B cell (primary cell): ENCODE measurements around the gene ARHGDIA. TPM values are rescaled to one million over a fixed set of nuclear protein-coding genes. Genes with fewer than 3 reads are reported as not detected.

ENCODE experiments used
- ATAC-seq: fragments of 200-7000 bp; cut with Tn5 transposase; one replicate; pipeline ENCODE4 v1.10.0; 2021; ENCODE audit warnings: low read depth, mild to moderate bottlenecking, moderate number of reproducible peaks, moderate library complexity
- CTCF ChIA-PET: fragments of 350-600 bp; sonication (Branson Sonifier 250); formaldehyde crosslinking; loops from one replicate; lab custom pipeline; 2021; ENCODE audit warnings: antibody characterized with exemption, inconsistent platforms; lab: Charles Lee
- POLR2A ChIA-PET: fragments of 350-600 bp; sonication (Branson Sonifier 250); formaldehyde crosslinking; loops from one replicate; lab custom pipeline; 2021; ENCODE audit warnings: antibody characterized with exemption; lab: Charles Lee
- DNase-seq: peaks from one replicate; pipeline ENCODE4 v3.0.0; 2013
- H2AFZ ChIP-seq: 2 replicates; pipeline ENCODE4 v1.6.1; 2012; ENCODE audit warnings: mild to moderate bottlenecking, low read depth, low read length; ENCODE audit not compliant: insufficient read depth, poor library complexity, severe bottlenecking
- H3K27ac ChIP-seq, 2 donors: 1 replicate in 1 of 2; 2 replicates in 1 of 2; pipeline ENCODE4 v1.5.1; 2012 to 2013; ENCODE audit warnings: low read length in 2 of 2, mild to moderate bottlenecking in 2 of 2, moderate library complexity in 1 of 2
- H3K27me3 ChIP-seq, 4 experiments: fragments of 200-600 bp in 1 of 4; sonication (generic) in 1 of 4; replicated peaks in 1 of 4; 1 replicate in 2 of 4; 2 replicates in 2 of 4; pipeline versions ENCODE4 v1.6.1 to v1.7.0; 2013 to 2016; ENCODE audit warnings: low read length in 3 of 4, mild to moderate bottlenecking in 2 of 4, mixed read lengths in 1 of 4, moderate library complexity in 1 of 4; ENCODE audit not compliant: insufficient read depth in 4 of 4, control insufficient read depth in 3 of 4; ENCODE audit errors: control extremely low read depth in 1 of 4
- H3K36me3 ChIP-seq, 2 experiments: replicated peaks in 1 of 2; 1 replicate in 1 of 2; 2 replicates in 1 of 2; pipeline versions ENCODE4 v1.6.1 to v1.7.1; 2013; ENCODE audit warnings: low read length in 1 of 2; ENCODE audit not compliant: insufficient read depth in 2 of 2, control insufficient read depth in 1 of 2; ENCODE audit errors: control extremely low read depth in 1 of 2, extremely low read depth in 1 of 2
- H3K4me1 ChIP-seq, 2 donors: fragments of 200-600 bp in 1 of 2; sonication (generic) in 1 of 2; 1 replicate in 1 of 2; 2 replicates in 1 of 2; pipeline versions ENCODE4 v1.5.1 to v1.6.1; 2013 to 2017; ENCODE audit warnings: low read length in 2 of 2; ENCODE audit not compliant: control insufficient read depth in 2 of 2, insufficient read depth in 2 of 2
- H3K4me2 ChIP-seq: replicated peaks from 2 replicates; pipeline ENCODE3; 2012; ENCODE audit warnings: mild to moderate bottlenecking, low read depth, low read length; ENCODE audit not compliant: poor library complexity, severe bottlenecking
- H3K4me3 ChIP-seq, 5 experiments: fragments of 200-600 bp in 1 of 5; sonication (generic) in 1 of 5; 1 replicate in 3 of 5; 2 replicates in 2 of 5; pipeline versions ENCODE4 v1.5.1 to v1.7.0; 2011 to 2016; ENCODE audit warnings: low read length in 4 of 5, mild to moderate bottlenecking in 4 of 5, low read depth in 2 of 5, control low read depth in 1 of 5, moderate library complexity in 1 of 5; ENCODE audit not compliant: insufficient read depth in 1 of 5; ENCODE audit errors: control extremely low read depth in 1 of 5, extremely low read depth in 1 of 5
- H3K79me2 ChIP-seq: fragments of 200-600 bp; sonication (generic); one replicate; pipeline ENCODE4 v1.6.0; 2016; ENCODE audit warnings: low read length; ENCODE audit not compliant: control insufficient read depth, insufficient read depth
- H3K9ac ChIP-seq: fragments of 200-600 bp; sonication (generic); 2 replicates; pipeline ENCODE4 v1.6.1; 2017; ENCODE audit warnings: mild to moderate bottlenecking, low read length, moderate library complexity
- H3K9me3 ChIP-seq, 3 donors: one replicate each; pipeline versions ENCODE4 v1.6.1 to v1.7.1; 2013; ENCODE audit warnings: low read length in 2 of 3; ENCODE audit not compliant: control insufficient read depth in 2 of 3, insufficient read depth in 1 of 3; ENCODE audit errors: control extremely low read depth in 1 of 3
- H4K20me1 ChIP-seq: 2 replicates; pipeline ENCODE4 v1.6.0; 2012; ENCODE audit warnings: mild to moderate bottlenecking, low read length; ENCODE audit not compliant: insufficient read depth, control insufficient read depth, poor library complexity, severe bottlenecking
- H3K27ac Mint-ChIP-seq: one replicate; pipeline ENCODE4 v1.8.0; 2021; ENCODE audit warnings: mixed read lengths
- H3K27me3 Mint-ChIP-seq: one replicate; pipeline ENCODE4 v1.8.0; 2021; ENCODE audit warnings: mixed read lengths
- H3K4me1 Mint-ChIP-seq: one replicate; pipeline ENCODE4 v1.8.0; 2021; ENCODE audit warnings: mixed read lengths
- H3K4me3 Mint-ChIP-seq: one replicate; pipeline ENCODE4 v1.8.0; 2021; ENCODE audit warnings: mixed read lengths
- H3K9me3 Mint-ChIP-seq: one replicate; pipeline ENCODE4 v1.8.0; 2022; ENCODE audit warnings: mixed read lengths; ENCODE audit not compliant: insufficient read depth
- EZH2 ChIP-seq: IDR thresholded peaks from 2 replicates; pipeline ENCODE4 v1.6.1; 2012; ENCODE audit warnings: borderline replicate concordance, low read depth, mild to moderate bottlenecking, moderate library complexity, low read length; ENCODE audit not compliant: insufficient read depth, poor library complexity, severe bottlenecking
- WGBS: methylation state at CpG from one replicate; pipeline ENCODE4 v1.1.5; 2013; ENCODE audit warnings: missing lambda C conversion rate; ENCODE audit not compliant: insufficient coverage; 5-methylcytosine and 5-hydroxymethylcytosine counted together
- intact Hi-C: fragments of 100-400 bp; cut with micrococcal nuclease; formaldehyde crosslinking; loops from one replicate; pipeline ENCODE4 v1.10.0; 2022
- polyA plus RNA-seq: library from polyadenylated mRNA; depleted of rRNA; stranded (reverse); fragments of >200 nt; gene quantifications from 2 replicates; pipeline ENCODE4 v1.2.3, GENCODE V29; 2012
- total RNA-seq, 2 donors: library from RNA; stranded (reverse); fragments of 120-200 nt in 1 of 2; gene quantifications; 1 replicate in 1 of 2; 2 replicates in 1 of 2; pipeline versions ENCODE4 v1.2.3 to v1.2.4, GENCODE V29; 2013 to 2022
- TF ChIP-seq, protein P1 (sequence below): fragments of 200-600 bp; IDR thresholded peaks from one replicate; pipeline ENCODE4 v1.8.0; 2022; ENCODE audit warnings: antibody characterized with exemption, mild to moderate bottlenecking

ARHGDIA gene
- total and polyA plus RNA-seq, 2 donors (not counting 1 experiment from before 2014, with no cell fraction given), result 262 to 510 TPM

DNA sequence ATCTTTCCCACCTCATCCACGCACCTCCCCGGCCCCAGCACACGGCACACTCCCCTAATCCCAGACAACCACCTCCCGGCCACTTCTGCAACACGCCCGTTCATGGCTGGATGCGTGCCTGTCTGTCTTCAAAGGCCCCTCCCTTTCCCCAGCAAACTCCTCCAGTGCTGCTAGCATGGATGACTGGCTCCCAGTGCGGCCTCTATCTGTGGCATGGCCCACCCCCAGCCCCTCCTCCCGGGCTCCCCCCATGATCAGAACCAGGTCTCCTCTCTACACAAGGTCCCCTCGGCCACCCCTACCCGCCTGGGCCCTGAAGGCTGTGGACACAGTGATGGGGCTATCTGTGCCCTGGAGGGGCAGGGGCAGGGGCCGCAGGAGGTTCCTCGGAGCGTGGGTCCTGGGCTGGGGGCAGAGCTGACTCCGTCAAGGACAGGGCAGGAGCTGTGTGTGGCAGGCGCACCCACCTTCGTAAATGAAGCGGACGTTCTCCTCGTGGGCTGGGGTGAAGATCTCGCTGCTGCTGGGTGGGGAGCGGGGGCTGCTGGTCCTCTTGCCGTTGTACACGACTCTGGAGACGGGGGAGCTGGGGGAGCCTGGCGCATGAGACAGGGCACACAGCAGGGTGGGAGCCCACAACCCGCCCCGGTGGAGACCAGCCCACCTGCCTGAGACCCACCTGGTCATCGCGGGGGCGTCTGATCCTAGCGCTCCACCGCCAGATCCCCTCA, 47.2 kb downstream of the ARHGDIA start:
- no peaks in the 10 kb centered on the region for H3K9me3 ChIP-seq
- no peak overlapping the region for H3K4me3 Mint-ChIP-seq
- H3K27me3 ChIP-seq, result no peaks in the 10 kb centered on the region
- ATAC-seq, result no peak
- WGBS, result 97% methylated on average over 33 of the region's 33 CpGs
- no peak overlapping the region for H3K4me3 ChIP-seq
- peaks cover 0 to 12% of the 10 kb centered on the region in 2 experiments for H3K36me3 ChIP-seq
- H3K4me2 ChIP-seq, result no peak overlapping the region
- DNase-seq, result no peak
- ChIA-PET CTCF (no interaction called here), POLR2A (no interaction called here)
- H3K27ac ChIP-seq, result no peak overlapping the region
- H3K9me3 Mint-ChIP-seq, result no peaks in the 10 kb centered on the region
- H3K9ac ChIP-seq, result no peak overlapping the region
- H3K27ac Mint-ChIP-seq, result no peak overlapping the region
- peaks cover 8% of the 10 kb centered on the region for H3K4me1 Mint-ChIP-seq
- H4K20me1 ChIP-seq, result peaks cover 40% of the 10 kb centered on the region
- intact Hi-C loops, result no loop called here
- TF ChIP-seq, protein P1, sequence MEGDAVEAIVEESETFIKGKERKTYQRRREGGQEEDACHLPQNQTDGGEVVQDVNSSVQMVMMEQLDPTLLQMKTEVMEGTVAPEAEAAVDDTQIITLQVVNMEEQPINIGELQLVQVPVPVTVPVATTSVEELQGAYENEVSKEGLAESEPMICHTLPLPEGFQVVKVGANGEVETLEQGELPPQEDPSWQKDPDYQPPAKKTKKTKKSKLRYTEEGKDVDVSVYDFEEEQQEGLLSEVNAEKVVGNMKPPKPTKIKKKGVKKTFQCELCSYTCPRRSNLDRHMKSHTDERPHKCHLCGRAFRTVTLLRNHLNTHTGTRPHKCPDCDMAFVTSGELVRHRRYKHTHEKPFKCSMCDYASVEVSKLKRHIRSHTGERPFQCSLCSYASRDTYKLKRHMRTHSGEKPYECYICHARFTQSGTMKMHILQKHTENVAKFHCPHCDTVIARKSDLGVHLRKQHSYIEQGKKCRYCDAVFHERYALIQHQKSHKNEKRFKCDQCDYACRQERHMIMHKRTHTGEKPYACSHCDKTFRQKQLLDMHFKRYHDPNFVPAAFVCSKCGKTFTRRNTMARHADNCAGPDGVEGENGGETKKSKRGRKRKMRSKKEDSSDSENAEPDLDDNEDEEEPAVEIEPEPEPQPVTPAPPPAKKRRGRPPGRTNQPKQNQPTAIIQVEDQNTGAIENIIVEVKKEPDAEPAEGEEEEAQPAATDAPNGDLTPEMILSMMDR, result no peak
- TF ChIP-seq EZH2, result no peak
- H3K79me2 ChIP-seq, result peaks cover 28% of the 10 kb centered on the region
- H3K27me3 Mint-ChIP-seq, result no peaks in the 10 kb centered on the region
- H2AFZ ChIP-seq, result no peak overlapping the region
- no peaks in the 10 kb centered on the region for H3K4me1 ChIP-seq

DNA sequence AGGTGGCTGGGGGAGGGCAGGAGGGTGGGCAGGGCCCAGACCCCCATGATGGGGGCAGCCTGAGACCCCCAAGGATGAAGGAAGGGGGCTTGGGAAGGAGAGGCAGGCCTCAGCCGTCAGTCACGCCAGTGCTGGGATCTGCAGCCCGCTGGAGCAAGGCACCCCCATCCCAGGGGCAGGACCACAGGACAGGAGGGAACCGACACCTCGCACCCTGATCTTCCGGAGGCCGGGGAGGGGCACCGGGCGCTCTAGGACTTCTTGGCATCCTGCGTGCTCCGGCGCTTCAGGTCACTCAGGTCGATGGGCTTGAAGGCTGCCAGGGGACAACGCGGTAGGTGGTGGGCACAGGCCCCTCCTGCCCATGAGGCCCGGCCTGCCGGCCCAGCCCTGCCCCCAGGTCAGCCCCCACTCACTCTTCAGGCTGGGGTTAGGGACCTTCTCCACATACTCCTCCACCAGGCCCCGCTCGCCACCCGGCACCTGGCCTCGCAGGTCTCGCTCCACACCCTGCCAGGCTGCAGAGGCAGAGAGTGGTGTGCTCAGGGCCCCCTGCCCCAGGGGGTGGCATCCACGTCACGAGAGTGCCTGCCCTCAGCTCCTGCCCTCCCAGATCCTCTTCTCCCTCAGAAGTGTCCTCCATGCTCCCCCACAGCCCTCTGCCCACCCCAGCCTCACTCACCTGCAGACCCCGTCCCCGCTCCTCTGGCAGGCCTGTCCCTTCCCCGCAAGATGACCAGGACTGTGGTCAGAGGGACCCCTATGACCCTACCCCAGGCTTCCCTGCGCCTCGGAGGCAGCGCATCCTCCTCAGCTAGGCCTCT, 47.9 kb downstream of the ARHGDIA start:
- ChIA-PET CTCF (no interaction called here), POLR2A (no interaction called here)
- intact Hi-C loops, result no loop called here
- no peak overlapping the region for H3K4me3 Mint-ChIP-seq
- no peak overlapping the region for H3K9ac ChIP-seq
- no peak overlapping the region for H3K4me2 ChIP-seq
- no peaks in the 10 kb centered on the region for H3K27me3 ChIP-seq
- H2AFZ ChIP-seq, result no peak overlapping the region
- H3K9me3 ChIP-seq, result no peaks in the 10 kb centered on the region
- H3K4me3 ChIP-seq, result no peak overlapping the region
- no peak overlapping the region for H3K27ac Mint-ChIP-seq
- DNase-seq (no peak), ATAC-seq (no peak)
- no peaks in the 10 kb centered on the region for H3K9me3 Mint-ChIP-seq
- TF ChIP-seq EZH2, result no peak
- TF ChIP-seq, protein P1, result no peak
- H3K36me3 ChIP-seq, result peaks cover 0 to 12% of the 10 kb centered on the region in 2 experiments
- peaks cover 20% of the 10 kb centered on the region for H3K79me2 ChIP-seq
- no peaks in the 10 kb centered on the region for H3K4me1 ChIP-seq
- no peaks in the 10 kb centered on the region for H3K27me3 Mint-ChIP-seq
- 97% methylated on average over 30 of the region's 30 CpGs for WGBS
- no peak overlapping the region for H3K27ac ChIP-seq
- peaks cover 33% of the 10 kb centered on the region for H4K20me1 ChIP-seq
- H3K4me1 Mint-ChIP-seq, result peaks cover 5% of the 10 kb centered on the region
